HG03439 (cell line): ENCODE measurements around the gene CYP19A1.

ENCODE experiments used
- ATAC-seq: cut with Tn5 transposase; IDR thresholded peaks from one replicate; pipeline ENCODE4 v1.9.1; 2021; ENCODE audit warnings: mild to moderate bottlenecking, moderate library complexity; ENCODE audit not compliant: unreplicated experiment

Gene CYP19A1

DNA sequence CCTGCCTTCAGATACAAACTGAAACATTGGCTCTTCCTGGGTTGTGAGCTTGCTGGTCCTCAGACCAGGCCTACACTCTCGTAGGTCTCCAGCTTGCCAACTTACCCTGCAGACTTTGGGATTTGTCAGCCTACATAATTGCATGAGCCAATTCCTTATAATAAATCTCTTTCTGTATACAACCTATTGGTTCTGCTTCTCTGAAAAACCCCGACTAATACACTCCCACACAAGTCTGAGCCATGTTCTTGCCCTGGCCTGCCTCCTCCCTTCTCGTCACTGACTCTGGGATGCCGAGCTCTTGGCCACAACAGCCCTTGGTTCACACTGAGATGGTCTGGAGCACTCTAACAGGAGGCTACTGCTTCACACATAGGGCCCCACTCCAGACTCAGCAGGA lies 9.5 kb downstream of the CYP19A1 start:
- ATAC-seq = no peak

DNA sequence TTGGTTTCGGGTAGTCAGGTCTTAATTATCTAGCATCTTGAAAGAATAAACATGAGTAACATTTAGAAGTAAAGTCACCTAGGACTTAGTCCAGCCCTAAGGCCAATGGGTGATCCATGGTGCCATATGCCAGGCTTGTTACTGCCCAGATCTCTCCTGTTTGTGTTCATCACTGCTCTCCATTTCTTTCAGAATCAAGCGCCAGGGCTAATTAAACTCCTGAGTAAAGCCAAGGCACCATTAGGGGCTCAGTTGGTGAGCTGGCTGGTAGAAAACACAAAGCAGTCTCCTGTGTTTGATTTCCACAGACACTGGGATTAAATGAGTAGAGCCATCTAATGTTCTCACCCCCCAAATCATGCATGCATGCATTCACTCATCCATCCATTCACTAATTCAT lies 11.3 kb downstream of the CYP19A1 start:
- ATAC-seq = no peak

DNA sequence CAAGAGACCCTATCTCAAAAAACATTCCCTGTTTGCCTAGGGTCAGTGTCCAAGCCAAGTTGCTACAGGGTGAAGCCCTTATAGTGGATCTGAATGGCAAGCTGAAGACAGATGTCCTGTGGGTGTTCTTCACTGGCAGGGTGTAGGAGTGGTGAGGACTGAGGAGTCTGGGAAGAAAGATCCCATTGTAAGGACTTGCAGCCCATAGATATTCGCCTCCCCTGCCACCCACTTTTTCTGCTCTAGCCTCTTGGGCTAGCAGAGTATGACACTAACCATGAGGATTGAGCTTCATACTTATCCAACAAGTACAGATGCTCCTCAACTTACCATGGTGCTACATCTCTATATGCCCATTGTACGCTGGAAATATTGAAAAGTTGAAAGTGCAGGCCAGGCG lies 13.2 kb downstream of the CYP19A1 start:
- no peak for ATAC-seq

DNA sequence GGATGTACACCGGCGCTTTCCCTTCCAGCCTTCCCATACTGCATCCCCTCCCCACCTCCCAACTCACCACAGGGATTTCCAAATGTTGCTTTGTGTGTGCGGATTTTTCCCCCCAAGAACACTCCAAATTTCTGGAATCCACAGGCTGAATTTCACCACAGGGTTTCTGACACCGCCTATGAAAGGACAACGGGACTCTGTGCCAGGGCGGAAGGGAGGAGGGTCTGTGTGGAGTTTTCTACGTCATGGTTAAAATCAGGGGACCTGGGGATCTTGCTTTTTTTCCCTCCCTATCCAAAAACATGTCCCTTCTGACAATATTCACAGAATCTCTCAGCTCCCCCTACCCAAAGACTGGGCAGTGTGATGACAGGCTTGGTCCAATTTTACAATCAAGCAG lies 14.6 kb downstream of the CYP19A1 start:
- ATAC-seq = no peak

DNA sequence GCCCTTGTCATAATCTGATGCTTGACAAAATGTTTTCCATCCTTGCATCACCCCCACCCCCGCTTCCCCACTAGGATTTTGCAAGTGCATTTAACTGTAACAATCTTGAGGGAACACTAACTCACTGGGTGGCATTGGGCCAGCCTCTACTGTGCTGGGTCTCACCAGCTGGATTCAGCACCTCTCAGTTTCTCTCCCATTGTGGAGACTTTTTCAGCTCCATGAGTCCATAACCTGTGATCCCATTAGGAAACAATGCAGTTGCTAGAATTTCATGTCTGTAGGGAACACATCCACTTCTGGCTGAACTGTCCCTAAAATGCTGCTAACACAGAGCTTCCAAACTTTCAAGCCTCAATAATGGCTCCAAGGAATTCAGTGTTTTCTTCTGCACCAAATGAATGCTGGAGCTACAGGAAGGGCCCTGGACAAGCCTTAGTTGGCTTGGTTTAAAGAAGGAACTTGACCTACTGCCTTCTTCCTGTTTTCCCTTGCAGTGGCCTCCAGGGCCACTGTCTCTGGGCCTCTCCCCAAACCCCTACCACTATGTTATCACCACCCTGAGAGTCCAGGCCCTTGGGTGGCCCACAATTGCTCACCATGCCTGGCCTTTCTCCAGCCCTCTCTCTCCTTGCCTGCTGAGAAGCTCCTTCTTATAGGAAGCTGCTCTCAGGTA lies 15.6 kb downstream of the CYP19A1 start:
- no peak for ATAC-seq

DNA sequence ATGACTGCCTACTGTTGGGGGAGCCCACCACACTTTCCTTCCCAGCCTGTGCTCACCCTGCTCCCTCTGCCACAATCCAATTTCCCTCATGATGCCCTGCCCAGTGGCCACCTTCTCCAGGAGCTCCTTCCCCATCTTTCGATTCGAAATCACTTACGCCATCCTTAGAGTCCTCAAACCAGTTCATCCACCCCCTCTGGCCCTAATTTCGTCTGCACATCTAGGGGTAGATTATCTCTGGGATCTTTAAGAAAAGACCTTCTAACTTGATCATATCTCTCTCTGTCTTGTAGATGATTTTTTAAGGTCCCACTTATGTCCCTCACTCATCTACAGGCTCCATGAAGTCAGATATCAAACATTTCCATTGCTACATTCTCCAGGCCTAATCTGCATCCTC lies 17.1 kb downstream of the CYP19A1 start:
- ATAC-seq = no peak

DNA sequence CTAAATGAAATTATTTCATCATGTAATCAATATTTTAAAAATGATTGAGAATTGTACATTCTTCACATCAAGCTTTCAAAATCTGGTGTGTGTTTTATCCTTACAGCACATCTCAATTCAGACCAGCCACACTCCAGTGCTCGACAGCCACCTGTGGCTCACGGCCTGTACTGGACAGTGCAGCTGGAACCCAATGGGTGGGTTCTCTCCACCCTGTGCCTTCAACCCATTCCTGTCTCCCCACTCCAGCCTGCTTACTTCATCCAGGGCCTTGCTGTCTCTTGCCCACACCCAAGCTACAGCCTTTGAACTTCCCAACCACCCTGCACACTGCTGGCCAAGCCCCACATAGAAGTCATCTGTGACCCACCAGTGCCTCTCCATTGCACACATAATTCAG lies 17.6 kb downstream of the CYP19A1 start:
- ATAC-seq = no peak

DNA sequence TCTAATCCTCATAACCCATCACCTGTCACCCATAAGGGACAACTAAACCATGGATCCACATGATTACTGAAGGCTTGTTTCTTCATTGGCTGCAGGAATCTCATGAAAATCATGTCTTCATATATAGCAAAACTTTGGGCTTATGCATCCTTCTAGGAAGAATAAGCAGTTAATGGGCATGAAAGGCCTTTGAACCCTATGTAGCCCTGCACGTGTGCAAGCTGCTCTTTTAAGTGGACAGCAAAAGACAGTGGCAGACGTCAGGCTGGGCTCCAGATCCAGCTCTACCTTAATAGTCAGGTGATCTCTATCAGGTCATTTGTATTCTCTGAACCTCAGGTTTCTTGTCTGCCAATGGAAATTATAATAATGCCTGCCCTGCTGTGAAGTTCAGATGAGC lies 18.9 kb downstream of the CYP19A1 start:
- ATAC-seq = no peak

DNA sequence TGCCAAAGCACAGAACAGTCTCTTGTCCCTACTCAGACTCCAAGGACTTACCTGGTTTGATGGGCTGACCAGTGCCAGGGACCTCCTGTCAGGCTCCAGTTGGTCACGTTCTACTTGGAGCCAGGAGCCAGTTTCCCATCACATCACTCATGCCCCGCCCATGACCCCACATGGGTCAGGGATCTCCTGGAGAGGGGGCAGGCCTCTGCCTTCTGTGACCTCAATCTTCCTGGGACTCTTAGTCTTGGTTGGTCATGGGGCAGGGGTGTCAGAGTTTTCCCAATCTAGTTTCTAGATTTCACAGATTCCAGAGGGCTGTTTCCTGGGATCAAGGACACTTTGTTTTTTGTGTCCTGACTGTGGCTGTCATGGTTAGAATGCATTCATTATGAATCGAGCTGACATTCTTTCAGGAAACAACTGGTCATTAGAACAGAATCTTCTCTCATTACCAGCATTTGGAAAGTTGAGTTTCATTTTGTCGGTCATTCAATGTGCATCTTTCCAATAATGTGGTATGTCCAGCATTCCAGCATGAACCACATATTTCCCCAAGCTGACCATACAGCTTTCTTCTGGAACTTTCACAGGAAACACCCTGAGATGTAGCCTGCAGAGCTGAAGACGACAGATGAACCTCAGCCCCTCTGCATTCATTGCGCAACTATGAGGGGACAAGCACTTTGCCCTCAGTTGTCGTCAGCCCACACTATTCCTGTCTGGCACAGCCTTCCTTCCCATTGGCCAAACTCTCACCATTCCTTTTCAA lies 19.8 kb downstream of the CYP19A1 start:
- ATAC-seq = no peak

DNA sequence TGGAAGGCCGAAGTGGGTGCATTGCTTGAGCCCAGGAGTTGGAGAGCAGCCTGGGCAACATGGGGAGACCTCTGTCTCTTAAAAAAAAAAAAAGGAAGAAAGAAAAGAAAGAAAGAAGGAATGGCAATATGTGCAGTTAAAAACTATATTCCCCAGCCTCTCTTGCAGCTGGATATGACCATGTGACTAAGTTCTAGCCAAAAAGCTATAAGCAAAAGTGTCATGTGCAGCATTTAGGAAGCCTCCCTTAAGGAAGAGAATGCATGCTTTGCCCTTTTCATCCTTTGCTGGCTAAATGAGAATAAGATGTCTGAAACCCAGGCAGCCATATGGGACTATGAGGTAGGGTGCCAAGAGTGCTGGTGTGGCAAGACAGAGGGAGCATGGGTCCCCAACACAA lies 21.8 kb downstream of the CYP19A1 start:
- no peak for ATAC-seq

DNA sequence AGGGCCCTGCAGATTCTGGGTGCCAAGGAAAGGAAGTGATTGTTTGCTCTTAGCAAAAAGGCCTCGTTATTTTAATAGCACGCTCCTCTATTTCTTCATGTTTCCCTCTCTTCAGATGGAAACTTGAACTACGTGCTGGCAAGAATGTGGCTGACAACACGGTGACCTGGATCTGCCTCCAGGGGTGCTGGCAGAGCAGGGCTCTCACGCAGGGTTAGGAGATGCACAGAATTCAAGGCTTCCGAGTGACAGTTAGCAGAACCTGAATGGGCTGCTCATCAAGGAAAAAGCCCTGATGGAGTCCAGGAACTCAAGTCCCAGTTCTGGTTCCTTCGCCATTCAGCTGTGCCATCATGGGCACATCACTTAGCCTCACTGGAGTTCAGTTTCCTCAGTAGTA lies 22.7 kb downstream of the CYP19A1 start:
- ATAC-seq = no peak

DNA sequence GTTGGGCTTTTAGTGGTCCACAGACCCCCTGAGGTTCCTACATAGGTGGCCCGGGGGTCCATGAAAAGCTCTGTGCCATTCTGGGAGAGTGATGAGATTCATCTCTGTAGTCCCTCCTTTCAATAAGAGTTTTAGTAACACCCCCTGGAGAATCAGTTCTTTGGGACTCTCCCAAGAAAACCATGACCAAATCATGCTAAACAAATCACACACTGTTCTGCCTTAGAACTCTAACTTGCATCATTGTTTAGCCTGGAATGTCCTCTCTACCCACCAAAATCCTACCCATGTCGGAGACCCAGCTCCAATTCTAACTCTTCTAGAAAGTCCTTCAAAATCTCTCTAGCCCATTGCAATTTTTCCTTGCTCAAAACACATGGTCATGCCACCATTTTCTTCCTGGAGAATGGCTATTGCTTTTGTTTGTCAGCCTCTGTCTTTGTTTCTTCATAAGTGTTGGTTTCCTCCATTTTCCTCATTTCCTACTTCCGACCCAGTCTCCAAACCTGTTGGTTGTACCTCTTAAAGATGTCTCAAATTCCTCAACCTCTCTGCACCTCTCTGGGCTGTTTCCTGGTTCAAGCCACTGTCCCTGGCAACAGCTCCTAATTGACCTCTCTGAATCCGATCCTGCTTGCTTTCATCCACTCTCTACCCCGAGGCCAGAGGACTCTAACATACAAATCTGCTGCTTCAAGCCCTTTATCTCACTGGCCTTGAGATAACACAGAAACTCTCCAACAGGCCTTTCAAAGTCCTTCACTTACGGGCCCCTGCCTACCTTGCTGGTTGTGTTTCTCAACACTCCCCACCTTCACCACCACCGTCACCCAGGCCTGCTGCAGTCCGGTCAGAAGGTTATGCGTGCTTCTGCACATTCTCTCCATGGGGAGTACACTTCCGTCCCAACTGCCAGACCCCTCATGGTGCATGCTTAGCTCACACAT lies 23.7 kb downstream of the CYP19A1 start:
- ATAC-seq = no peak

DNA sequence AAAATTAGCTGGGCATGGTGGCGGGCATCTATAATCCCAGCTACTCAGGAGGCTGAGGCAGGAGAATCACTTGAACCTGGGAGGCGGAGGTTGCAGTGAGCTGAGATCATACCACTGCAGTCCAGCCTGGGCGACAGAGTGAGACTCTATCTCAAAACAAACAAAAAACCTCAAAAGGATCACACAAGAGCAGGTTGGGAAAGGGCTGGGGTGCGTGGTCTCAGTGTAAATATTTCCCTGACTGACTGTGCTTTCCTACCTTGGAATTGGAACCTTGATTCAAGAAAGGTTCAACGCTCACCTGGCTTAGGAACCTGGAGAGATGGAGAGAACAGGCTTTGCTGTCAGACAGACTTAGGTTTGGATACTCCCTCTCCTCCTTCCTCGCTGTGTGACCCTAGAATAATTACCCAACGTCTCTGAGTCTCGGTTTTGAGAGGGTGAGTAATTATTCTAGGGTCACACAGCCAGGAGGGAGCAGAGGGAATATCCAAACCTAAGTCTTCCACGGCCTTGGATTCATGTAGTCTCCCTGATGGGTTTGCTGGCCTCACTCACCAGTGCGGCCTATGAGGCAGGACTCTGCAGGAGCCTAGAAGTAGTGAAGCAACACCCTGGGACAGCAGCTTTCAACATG lies 24.6 kb downstream of the CYP19A1 start:
- ATAC-seq = no peak

DNA sequence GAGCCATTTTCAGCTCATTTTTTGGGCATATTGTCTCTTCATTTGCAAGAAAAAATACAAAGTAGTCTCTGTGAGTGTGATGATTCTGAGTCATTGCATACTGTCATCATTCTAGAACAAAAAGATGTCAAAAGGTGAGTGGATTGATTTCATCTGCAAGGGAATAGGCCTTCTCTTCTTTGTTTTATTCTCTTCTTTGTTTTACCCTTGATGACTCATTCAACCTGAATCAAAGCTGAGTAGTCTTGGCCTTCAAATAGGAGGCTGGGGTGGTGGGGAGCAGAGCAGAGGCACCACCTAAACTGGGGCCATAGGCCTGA lies 25.4 kb downstream of the CYP19A1 start:
- no peak for ATAC-seq

DNA sequence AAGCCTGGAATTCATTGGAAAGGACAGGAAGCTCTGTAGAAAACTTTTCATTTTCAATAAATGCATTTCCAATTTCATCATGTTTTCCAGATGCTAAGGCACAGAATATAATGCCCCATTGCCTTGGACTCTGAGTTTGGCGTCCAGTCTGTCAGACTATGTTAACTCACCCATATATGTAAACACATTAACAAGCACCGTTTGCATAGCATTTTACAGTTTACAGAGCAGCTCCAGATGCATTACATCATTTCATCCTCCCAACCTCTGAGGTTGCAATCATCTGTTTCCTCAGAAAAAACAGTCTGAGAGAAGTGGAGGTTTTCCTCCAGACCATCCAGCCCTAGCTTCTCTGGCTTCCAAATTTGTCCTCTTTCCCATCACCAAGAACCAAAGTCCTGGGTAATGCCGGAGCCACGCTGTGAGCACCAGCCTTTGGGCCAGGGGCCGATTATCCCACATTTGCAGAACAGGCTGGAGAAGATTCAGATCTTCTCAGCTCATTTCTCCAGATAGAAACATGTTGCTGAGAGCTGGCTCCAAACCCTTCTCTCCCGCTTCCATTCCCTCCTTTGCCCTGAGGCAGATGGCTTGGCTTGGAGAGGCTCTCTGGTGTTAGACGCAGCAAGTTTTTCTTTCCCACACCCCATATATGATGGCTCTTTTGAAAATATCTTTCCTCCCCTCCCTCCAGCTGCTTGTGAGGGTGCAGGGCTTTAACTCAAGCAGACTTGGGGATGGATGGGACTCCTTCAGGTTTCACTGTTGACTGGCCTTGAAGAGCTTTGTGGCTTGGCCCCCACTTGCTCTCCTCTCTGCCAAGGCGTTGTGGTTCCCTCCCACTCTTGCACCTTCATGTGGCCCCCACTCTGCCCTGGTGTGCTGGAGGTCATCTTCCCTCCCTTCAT lies 26.0 kb downstream of the CYP19A1 start:
- ATAC-seq = no peak

DNA sequence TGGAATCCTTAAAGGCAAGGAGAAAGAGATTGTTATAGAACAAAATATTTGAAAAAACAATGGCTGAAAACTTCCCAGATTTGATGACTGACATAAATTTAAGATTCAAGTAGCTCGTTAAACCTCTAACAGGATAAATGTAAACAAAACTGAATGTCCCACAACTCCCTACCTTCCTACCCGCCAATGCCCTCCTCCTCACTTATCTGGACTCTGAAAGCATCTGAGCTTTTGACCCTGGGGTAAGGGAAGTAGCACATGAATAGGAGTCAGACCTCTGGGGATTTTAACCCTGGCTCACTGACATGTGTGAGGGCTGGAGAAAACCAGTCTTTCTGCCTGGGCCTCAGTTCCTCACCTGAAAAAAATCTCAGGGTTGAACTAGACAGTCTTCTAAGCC lies 26.9 kb downstream of the CYP19A1 start:
- ATAC-seq = no peak

DNA sequence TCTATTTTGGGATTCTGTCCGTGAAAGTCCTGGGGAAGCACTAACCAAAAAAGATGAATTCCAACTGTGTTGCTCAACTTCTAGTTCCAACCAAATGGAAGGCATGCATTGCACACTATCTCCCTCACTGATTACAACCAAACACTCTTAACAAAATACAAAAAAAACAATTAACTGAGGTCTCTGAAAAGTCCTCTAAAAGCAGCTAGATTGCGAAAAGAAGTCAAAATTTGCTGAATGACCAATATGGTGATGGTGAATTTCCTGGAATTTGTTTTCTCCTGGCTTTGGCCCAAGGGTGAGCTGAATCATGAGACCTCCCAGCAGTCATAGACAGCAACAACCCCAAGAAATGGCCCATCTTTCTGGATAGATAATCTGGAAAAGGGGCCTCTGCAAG lies 28.3 kb downstream of the CYP19A1 start:
- ATAC-seq = no peak

DNA sequence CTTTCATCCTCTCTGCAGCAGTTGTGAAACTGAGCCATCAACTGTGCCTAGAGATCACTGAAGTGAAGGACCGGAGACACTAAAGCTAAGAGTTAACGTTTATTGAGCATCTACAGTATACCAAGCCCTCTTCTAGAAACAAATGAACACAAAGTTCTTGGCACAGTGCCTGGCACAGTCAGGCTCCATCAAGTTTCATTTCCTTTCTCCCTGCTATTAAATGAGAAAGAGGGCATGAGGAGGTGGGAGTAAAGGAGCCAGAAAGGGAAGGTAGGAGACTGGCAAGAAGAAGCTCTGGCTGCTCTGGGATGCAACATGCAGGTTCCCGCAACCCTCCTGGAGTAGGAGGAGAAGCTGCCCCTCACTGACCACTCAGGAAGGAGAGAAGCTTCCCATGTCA lies 30.6 kb downstream of the CYP19A1 start:
- ATAC-seq = no peak

DNA sequence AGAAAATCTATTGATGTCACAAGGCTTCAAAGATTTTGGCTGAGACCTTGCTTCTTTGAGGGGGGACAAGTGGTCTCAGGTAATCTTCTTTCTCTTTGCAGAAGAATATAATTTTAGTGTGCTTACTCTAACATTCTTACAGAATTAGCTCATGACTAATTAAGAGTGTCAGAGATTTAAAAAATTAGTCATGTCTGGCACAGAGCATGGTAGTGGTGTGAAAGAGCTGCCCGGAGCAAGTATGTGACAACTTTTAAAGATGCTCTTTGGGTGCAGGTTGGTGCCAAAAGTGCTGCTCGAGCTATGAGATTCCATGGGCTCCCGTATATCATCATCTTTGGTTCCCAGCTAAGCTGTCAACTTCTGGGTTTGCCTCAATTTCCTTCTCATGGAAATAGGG lies 31.1 kb downstream of the CYP19A1 start:
- no peak for ATAC-seq

DNA sequence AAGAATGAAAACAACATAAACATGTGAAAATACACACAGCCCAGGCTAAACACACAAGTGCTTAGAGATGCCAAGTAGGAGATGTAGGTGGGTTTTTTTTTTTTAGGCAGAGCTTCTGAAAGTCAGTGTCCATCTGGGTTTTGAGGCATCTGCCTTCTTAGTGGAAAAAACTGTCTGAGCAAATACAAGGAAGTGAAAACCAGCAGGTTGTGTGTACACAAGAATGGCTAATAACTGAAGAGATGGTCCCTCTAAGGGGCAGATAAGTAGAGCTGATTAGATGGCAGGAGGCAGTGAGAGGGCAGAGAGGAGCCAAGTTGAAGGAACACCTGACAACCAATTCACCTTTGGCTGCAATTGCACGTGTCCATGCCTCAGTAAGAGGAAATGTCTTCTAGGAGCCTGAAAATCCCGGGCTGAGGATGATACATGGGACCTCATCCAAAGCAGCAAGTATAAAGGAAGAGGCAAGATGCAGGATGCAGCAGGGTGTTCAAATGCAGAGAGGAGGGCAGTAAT lies 34.9 kb downstream of the CYP19A1 start:
- no peak for ATAC-seq
